Gastroesophageal sphincter (tissue), 4 donors: Measurements from ENCODE around the gene TGFBR3. TPM values are rescaled to one million over a fixed set of nuclear protein-coding genes. Genes with fewer than 3 reads are reported as not detected.

Experiments
- ATAC-seq: fragments of 150-250 bp; one replicate; pipeline ENCODE4 v1.9.1; 2016; ENCODE audit warnings: mild to moderate bottlenecking, moderate library complexity
- H3K27ac ChIP-seq, 4 donors: fragments of 200-600 bp; sonication (generic) in 3 of 4; 1 replicate in 3 of 4; 2 replicates in 1 of 4; pipeline ENCODE4 v1.5.1; 2016 to 2019
- H3K27me3 ChIP-seq: fragments of 200-600 bp; sonication (generic); one replicate; pipeline ENCODE4 v1.5.1; 2019
- H3K36me3 ChIP-seq, 2 donors: fragments of 200-600 bp; sonication (generic); one replicate each; pipeline ENCODE4 v1.5.1; 2019; ENCODE audit warnings: control low read depth in 1 of 2
- H3K4me1 ChIP-seq, 3 donors: fragments of 200-600 bp; sonication (generic); 1 replicate in 2 of 3; 2 replicates in 1 of 3; pipeline ENCODE4 v1.5.1; 2016 to 2019; ENCODE audit warnings: control low read depth in 2 of 3
- H3K4me3 ChIP-seq, 2 donors: fragments of 200-600 bp; sonication (generic); one replicate each; pipeline ENCODE4 v1.5.1; 2019; ENCODE audit warnings: mild to moderate bottlenecking in 1 of 2, moderate library complexity in 1 of 2
- H3K9me3 ChIP-seq, 3 donors: fragments of 200-600 bp; sonication (generic); one replicate each; pipeline ENCODE4 v1.5.1; 2017 to 2019; ENCODE audit warnings: control low read depth in 2 of 3
- CTCF ChIP-seq, 4 experiments: fragments of 200-600 bp in 2 of 4; fragments of 450-650 bp in 2 of 4; sonication (generic) in 1 of 4; IDR thresholded peaks; one replicate each; pipeline ENCODE4 v1.5.1; 2017 to 2019; ENCODE audit warnings: antibody characterized with exemption in 4 of 4, mild to moderate bottlenecking in 2 of 4, moderate library complexity in 2 of 4
- EP300 ChIP-seq: sonication (generic); formaldehyde crosslinking; IDR thresholded peaks from one replicate; pipeline ENCODE4 v1.6.1; 2017; ENCODE audit warnings: antibody characterized with exemption, mild to moderate bottlenecking
- POLR2A ChIP-seq, 2 donors: fragments of 450-650 bp; IDR thresholded peaks; one replicate each; pipeline ENCODE4 v1.6.1; 2017; ENCODE audit warnings: antibody characterized with exemption in 2 of 2, mild to moderate bottlenecking in 2 of 2, moderate library complexity in 1 of 2
- POLR2AphosphoS5 ChIP-seq: sonication (generic); formaldehyde crosslinking; IDR thresholded peaks from one replicate; pipeline ENCODE4 v1.6.1; 2017; ENCODE audit warnings: antibody characterized with exemption
- WGBS, 2 donors: methylation state at CpG; one replicate each; pipeline ENCODE4 v1.1.5; 2018; ENCODE audit warnings: low coverage in 1 of 2; 5-methylcytosine and 5-hydroxymethylcytosine counted together
- total RNA-seq, 4 donors: library from RNA; depleted of rRNA; stranded (reverse); fragments of >200 nt; gene quantifications; one replicate each; pipeline ENCODE4 v1.1.0, GENCODE V29; 2016

TGFBR3 gene
- total RNA-seq, 4 donors from 2014 or later, result 176 to 315 (median 248) TPM

DNA sequence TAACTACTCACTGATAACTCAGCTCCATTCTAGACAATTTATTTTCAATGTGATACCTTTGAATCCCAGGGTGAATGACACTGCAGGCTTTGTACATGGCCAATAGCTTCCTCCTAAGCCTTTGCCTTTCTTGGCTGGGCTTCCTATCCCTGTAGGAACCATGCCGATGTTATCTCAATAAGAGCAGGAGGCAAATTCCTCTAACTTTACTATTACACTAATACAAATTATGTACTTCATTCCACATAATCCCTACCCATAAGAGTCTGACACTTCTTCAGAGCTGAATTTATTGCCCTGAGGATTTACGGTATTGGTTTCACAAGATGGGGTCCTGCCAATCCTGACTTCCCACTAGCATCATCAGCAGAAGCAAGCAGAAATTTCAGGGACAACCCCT lies 14.0 kb downstream of the TGFBR3 start:
- no peak for TF ChIP-seq POLR2AphosphoS5
- no peak for TF ChIP-seq POLR2A (IDR thresholded peaks at IDR 0.05)
- TF ChIP-seq EP300, result no peak
- TF ChIP-seq CTCF (IDR thresholded peaks at IDR 0.05), result no peak
- Histone ChIP-seq H3K4me3 (no peak overlapping the region), H3K27ac (peak overlapping the region in 1 of 4 donors; percentile 16), H3K36me3 (no peaks in the 10 kb centered on the region), H3K9me3 (no peaks in the 10 kb centered on the region), H3K27me3 (no peaks in the 10 kb centered on the region), H3K4me1 (peaks cover 4 to 97% (median 34%) of the 10 kb centered on the region in 3 donors)
- 50 to 62% methylated on average over 2 of the region's 2 CpGs for WGBS, 2 donors
- ATAC-seq, result no peak

- 48 to 74% methylated on average over 2 of the region's 2 CpGs for WGBS, 2 donors
- H3K27me3 ChIP-seq, result no peaks in the 10 kb centered on the region
- no peak for TF ChIP-seq CTCF (IDR thresholded peaks at IDR 0.05)
- TF ChIP-seq POLR2AphosphoS5, result no peak
- TF ChIP-seq POLR2A (IDR thresholded peaks at IDR 0.05), result no peak
- H3K4me1 ChIP-seq, result peaks cover 0 to 95% (median 25%) of the 10 kb centered on the region in 3 donors
- no peak for ATAC-seq
- peak overlapping the region in 2 of 4 donors; percentile 25 to 50 for H3K27ac ChIP-seq
- no peak overlapping the region for H3K4me3 ChIP-seq
- H3K9me3 ChIP-seq, result no peaks in the 10 kb centered on the region
- no peaks in the 10 kb centered on the region for H3K36me3 ChIP-seq
These were observed 15.6 kb downstream of the TGFBR3 start for GRCh38 chr1:91870322-91870721.

DNA sequence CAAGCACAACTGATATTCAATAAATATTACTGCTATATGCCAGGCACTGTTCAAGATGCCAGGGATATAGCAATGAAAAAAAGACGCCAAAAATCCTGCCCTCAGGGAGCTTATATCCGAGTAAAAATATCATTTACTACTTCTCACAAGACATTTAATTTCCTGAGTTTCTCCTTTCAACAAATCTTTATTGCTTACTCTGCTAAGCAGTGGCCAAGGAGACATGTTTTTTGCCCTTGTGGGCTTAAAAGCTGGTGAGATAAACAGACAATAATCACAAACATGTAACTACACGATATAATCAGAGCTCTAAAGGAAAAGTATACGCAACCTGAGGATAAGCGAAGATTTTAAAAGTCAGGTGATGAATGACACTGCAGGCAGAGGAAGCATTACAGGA lies 19.5 kb downstream of the TGFBR3 start:
- ATAC-seq, result no peak
- Histone ChIP-seq H3K27me3 (no peaks in the 10 kb centered on the region), H3K36me3 (peaks cover 0 to 1% of the 10 kb centered on the region in 2 donors), H3K4me1 (peaks cover 8 to 98% (median 17%) of the 10 kb centered on the region in 3 donors), H3K4me3 (no peak overlapping the region), H3K27ac (peak overlapping the region in 1 of 4 donors; percentile 51), H3K9me3 (no peaks in the 10 kb centered on the region)
- 65 to 69% methylated on average over 5 of the region's 5 CpGs for WGBS, 2 donors
- no peak for TF ChIP-seq CTCF (IDR thresholded peaks at IDR 0.05)
- no peak for TF ChIP-seq POLR2AphosphoS5
- no peak for TF ChIP-seq EP300
- TF ChIP-seq POLR2A (IDR thresholded peaks at IDR 0.05), result no peak

DNA sequence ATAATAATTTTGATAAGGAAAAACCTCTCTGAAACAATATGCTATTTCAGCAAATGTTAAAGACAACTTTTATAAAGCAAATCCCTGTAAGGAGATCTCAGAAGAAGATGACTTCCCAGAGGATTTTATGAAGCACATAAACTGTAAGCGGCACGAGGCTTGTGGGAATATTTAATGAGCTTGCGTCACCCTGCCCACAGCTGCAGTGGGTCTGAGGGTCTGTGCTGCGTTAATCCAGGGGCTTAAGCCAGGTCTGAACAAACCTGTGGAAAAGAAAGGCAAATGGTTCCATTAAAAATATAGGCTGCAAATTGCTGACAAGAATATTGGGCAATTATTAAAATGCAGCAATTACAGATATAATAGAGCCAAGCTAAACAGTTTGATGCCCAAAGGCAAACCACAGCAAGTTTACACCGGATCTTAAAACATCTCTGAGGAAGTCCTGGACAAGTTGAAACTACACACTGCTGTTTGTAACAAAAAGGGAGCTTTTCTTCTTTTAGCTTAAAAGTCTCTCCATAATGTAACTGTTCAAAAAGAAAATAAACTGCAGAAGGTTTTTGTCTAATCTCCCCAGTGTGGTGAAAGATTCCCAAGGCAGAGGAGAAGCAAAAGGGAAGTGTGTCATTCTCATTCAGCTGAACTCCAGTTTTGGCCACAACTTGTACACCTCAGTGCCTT lies 21.8 kb downstream of the TGFBR3 start:
- Histone ChIP-seq H3K27ac (peak overlapping the region in 3 of 4 donors; percentile 29 to 53 (median 48)), H3K36me3 (peaks cover 3 to 24% of the 10 kb centered on the region in 2 donors), H3K4me1 (peaks cover 8 to 93% (median 17%) of the 10 kb centered on the region in 3 donors), H3K27me3 (no peaks in the 10 kb centered on the region), H3K4me3 (no peak overlapping the region), H3K9me3 (no peaks in the 10 kb centered on the region)
- no peak for ATAC-seq
- WGBS, 2 donors, result 44 to 48% methylated on average over 5 of the region's 5 CpGs
- TF ChIP-seq POLR2A (IDR thresholded peaks at IDR 0.05), result no peak
- TF ChIP-seq CTCF (IDR thresholded peaks at IDR 0.05), result no peak
- TF ChIP-seq POLR2AphosphoS5, result no peak
- no peak for TF ChIP-seq EP300

DNA sequence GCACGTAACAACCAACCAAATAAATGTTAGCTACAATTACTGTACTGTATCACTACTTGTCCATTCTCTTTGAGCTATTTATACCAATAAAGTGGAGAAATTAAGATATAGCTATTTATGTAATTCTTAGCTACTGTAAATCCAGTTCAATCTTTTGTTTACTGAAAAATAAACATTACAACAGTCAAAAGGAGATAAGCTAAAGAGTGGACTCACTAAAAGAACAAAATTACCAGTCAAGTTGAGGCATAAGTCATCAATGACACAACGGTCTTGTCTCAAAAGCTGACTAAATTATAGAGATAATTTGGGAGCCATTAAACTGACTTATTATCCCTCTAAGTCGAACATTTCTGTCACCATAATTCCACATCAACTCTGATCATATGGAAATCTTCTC lies 22.5 kb downstream of the TGFBR3 start:
- H3K27ac ChIP-seq, result no peak overlapping the region
- 78 to 79% methylated on average over 3 of the region's 3 CpGs for WGBS, 2 donors
- H3K36me3 ChIP-seq, result peaks cover 3 to 30% of the 10 kb centered on the region in 2 donors
- TF ChIP-seq POLR2AphosphoS5, result no peak
- peaks cover 8 to 93% (median 17%) of the 10 kb centered on the region in 3 donors for H3K4me1 ChIP-seq
- H3K27me3 ChIP-seq, result no peaks in the 10 kb centered on the region
- no peak for ATAC-seq
- no peaks in the 10 kb centered on the region for H3K9me3 ChIP-seq
- no peak overlapping the region for H3K4me3 ChIP-seq
